Hippocampal formation (tissue), 2 donors: ENCODE data around the gene FAM241A.

Experiments used
- DNase-seq, 2 donors: peaks; one replicate each; lab custom pipeline; 2025; lab: John Stamatoyannopoulos, UW

Gene FAM241A

DNA sequence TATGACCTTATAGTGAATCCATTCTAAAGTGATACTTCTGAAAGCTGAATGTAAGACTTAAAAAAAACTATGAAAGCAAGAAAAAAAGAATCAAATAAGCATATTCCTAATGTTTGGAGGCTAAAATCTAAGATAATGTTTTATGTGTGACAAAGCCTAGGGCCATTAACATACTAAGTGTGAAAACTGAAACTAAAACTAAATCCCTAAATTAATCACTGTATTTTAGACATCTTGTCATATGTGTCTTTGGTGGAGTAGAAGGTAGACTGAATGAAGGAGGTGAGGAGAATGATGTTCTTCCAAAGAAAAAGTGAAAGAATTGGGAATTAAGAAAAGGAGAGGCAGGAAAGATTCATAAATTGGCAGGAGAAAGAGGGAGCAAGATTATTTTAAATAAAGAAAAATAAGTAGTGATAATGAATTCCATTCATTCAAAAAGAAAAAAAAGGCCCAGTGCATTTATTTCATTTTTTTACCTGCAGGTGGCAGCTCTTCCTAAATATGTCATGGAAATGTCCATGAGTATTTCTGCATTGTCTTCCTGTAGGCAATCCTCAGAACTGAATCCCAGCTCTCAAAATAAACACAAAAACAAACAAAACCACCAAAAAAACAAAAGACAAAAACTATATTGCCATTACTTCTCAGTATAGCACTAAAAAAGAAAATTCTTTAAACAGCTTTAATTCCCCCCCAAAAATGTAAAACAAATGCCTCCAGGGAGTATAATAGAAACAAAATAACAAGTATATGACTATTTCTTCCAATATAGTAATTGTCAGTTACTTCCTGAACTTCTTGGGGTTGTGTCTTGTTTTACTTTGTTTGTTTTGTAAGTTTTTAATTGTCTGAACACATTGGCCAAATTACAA, 69.4 kb downstream of the FAM241A start:
- no peak for DNase-seq

DNA sequence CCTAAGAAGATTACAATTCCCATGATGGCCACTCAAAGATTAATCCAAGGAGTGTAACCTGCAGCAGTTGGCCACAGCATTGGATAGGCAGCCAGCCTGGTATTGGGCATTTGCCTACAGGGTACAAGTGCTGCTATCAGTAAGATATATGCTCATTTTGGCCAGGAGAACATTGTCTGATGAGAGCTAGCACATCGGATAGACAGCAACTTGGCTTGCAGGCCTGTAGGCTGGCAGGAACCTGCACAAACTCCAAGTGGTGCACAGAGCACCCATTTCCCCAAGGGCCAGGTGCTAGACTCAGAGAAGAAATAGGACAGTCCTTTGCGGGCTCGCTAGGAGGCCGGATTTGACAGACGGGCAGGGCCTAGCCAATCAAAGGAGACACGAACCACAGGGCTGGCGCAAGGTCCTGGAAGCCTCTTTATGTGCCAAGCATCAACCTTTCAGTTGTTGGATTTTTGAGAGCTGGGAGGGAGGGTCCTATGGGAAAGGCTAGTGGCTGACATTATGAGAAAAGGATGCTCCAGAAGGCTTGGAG, 74.6 kb downstream of the FAM241A start:
- DNase-seq: no peak

DNA sequence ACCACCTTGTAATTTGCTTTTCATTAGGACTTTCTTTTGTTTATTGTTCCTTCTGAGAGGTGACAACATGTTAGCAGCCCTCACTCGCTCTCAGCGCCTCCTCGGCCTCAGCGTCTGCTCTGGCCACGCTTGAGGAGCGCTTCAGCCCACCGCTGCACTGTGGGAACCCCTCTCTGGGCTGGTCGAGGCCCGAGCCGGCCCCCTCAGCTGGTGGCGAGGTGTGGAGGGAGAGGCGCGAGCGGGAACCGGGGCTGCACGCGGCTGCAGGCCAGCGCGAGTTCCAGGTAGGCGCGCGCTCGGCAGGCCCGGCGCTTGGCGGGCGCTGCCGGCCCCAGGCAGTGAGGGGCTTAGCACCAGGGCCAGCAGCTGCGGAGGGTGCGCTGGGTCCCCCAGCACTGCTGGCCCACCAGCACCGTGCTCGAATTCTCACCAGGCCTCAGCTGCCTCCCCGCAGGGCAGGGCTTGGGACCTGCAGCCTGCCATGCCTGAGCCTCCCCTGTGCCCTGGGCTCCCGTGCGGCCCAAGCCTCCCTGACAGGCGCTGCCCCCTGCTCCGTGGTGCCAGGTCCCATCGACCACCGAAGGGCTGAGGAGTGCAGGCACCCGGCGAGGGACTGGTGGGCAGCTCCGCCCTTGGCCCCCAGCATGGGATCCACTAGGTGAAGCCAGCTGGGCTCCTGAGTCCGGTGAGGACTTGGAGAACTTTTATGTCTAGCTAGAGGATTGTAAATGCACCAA, 77.1 kb downstream of the FAM241A start:
- no peak for DNase-seq

- DNase-seq: no peak
Observed at GRCh38 chr4:112225157-112225556, 79.9 kb downstream of the FAM241A start.

DNA sequence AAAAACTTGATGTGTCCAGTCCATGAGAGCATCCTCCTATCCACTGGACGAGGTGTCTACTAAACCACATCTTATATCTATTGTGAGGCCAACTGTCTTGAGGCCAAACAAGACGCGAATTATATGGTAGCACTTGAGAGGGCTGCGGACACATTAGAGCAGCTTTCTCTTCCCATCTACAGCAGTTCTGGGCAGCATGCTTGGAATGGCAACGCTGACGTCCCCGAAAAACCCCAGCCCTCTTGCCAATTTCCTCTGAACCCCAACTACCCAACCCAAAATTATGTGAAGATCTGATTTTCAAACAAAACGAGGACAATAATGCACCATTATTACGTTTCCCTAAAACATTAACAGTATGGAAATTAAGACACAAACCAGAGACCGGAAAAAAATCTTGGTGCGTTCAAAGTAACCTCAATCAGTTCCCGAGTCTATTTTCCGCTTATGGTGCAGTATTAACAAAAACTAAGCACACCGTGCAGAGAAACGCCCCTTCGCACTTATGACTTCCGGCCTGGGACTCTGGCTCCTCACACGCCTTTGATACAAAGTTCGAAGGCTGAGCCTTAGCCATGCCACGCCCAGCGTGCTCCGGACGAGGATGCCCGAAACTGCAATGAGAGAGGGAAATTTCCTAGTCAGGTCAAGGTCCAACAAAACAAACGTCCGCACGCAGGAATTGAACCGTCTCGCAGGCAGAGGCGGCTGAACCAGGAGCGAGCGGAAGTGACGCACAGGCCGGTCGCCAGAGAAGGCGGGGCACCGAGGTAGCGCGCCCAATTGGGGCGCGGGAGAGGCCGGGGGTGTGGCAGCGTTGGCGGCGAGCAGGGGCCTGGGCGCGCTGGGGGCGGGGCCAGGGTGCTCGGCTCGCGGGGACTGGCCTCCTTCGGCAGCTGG, 85.9 kb downstream of the FAM241A start:
- DNase-seq: peak; percentile 95 to 98

DNA sequence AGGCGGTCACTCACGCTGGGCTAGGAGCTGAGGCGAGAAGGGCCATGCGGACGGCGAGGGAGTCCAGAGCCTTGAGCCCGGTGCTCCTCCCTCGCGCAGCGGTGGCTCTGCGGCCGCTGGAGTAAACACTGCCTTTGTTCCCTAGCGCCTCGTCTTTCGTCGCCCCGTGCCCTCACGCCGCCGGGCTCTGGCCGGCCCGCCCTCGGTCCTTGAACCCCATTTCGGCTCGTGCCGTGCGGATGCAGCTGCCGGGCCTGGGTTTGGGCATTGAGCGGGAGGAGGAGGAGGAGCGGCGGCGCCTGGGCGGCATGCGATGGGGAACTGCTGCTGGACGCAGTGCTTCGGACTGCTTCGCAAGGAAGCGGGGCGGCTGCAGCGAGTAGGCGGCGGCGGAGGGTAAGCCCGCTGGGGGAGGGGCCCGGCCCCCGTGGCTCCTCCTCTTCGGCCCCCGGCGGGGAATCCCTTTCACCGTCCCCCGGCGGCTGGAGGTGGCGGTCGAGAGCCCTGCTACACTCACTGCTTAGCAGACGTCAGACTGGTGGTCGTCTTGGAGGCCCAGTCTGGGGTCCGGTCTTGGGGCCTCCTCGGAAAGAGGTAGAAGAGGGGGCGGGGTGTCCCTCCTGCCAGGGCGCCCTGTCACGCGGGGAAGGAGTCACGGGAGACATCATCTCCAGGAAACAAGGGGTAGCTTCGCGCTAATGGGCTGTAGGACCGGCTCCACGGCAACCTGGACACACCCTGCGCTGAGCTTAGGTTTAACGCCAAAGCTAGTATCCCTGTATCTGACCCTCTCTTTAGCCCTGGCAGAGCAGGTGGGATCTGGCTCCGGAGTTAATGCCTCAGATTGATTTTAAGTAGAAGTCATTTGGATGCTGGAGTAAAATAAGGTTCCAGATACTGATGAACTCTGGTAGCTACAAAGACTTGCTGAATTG, 86.8 kb downstream of the FAM241A start, which contains the start of gene AP1AR:
AP1AR (plus strand) TSS at position 9 of the 935 bp plus-strand sequence; CDS start at position 314, 305 bp downstream.
- DNase-seq: peak; percentile 50 to 70

DNA sequence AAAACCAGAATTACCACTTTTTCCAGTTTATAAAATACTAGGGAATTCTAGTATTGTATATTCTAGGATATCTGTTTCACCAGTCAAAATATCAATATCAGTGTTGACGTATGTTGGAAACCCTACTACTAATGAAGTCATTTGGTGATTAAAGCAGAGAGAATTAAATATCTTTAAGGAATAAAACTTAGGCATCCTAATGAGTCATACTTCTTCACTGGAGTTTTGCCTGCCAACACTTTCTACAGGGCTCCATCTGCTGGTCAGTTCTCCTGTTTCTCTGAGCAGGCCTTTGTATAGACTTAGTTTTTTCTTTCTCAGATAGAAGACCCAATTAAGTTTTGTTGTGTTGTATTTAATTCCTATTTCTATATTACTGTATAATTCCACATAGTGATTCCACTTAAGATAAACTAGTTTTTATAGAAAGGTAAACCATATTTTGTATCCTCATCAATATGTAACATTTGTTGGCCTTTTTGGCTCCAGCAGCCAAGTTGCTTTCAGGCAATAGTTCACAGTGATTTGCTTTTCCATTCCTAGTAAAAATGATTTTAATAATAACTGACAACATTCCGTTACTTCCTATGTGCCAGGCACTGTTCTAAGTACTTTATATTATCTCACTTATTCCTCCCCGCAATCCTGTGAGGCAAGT, 89.8 kb downstream of the FAM241A start:
- peak; percentile 36 to 75 for DNase-seq

GRCh38 chr4:112236040-112236439, 90.8 kb downstream of the FAM241A start:
- DNase-seq: no peak

GRCh38 chr4:112238833-112239232, 93.6 kb downstream of the FAM241A start:
- DNase-seq: no peak
